Measurements from ENCODE around the gene IARS1.

The IARS1 gene

GRCh38 chr9:92295827-92296258 lies 2.3 kb upstream of the IARS1 start:
- TF ChIP-seq CTCF (IDR thresholded peaks at IDR 0.05; ENCODE audit: borderline replicate concordance, insufficient read depth, low read depth, low read length): no peak
- H3K4me3 ChIP-seq (ENCODE audit: low read depth, low read length): no peak overlapping the region

GRCh38 chr9:92295240-92295790 lies 1.8 kb upstream of the IARS1 start:
- no peak overlapping the region for H3K4me3 ChIP-seq (ENCODE audit: low read depth, low read length)
- TF ChIP-seq CTCF (IDR thresholded peaks at IDR 0.05; ENCODE audit: borderline replicate concordance, insufficient read depth, low read depth, low read length): no peak

- H3K4me3 ChIP-seq (ENCODE audit: low read depth, low read length): peak overlapping the region; percentile 66
- no peak for TF ChIP-seq CTCF (IDR thresholded peaks at IDR 0.05; ENCODE audit: borderline replicate concordance, insufficient read depth, low read depth, low read length)
These were observed 790 bp upstream of the IARS1 start for GRCh38 chr9:92294297-92294676.

DNA sequence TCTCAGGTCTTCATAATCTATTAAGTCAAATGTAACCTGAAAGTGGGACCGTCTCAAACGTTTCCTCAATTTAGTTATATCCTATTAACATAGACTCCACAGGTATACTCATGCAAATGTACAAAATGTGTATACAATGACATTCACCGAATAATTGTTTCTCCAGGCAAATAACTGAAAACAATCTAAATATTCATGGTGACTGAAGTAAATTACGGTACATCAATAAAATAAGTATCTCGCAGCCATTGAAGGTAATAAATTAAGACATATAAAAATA lies 482 bp downstream of the IARS1 start:
- no peak for TF ChIP-seq CTCF (IDR thresholded peaks at IDR 0.05; ENCODE audit: borderline replicate concordance, insufficient read depth, low read depth, low read length)
- H3K4me3 ChIP-seq (ENCODE audit: low read depth, low read length): peak overlapping the region; percentile 66

GRCh38 chr9:92292338-92293074 lies 991 bp downstream of the IARS1 start:
- no peak for TF ChIP-seq CTCF (IDR thresholded peaks at IDR 0.05; ENCODE audit: borderline replicate concordance, insufficient read depth, low read depth, low read length)
- peak overlapping the region; percentile 66 for H3K4me3 ChIP-seq (ENCODE audit: low read depth, low read length)

GRCh38 chr9:92291577-92291976 lies 1.9 kb downstream of the IARS1 start:
- TF ChIP-seq CTCF (IDR thresholded peaks at IDR 0.05; ENCODE audit: borderline replicate concordance, insufficient read depth, low read depth, low read length): no peak
- no peak overlapping the region for H3K4me3 ChIP-seq (ENCODE audit: low read depth, low read length)

GRCh38 chr9:92290785-92291429 lies 2.6 kb downstream of the IARS1 start:
- no peak overlapping the region for H3K4me3 ChIP-seq (ENCODE audit: low read depth, low read length)
- TF ChIP-seq CTCF (IDR thresholded peaks at IDR 0.05; ENCODE audit: borderline replicate concordance, insufficient read depth, low read depth, low read length): no peak
